Measurements from ENCODE around the gene CCP110. TPM values are rescaled to one million over a fixed set of nuclear protein-coding genes. Genes with fewer than 3 reads are reported as not detected.

The CCP110 gene
- total RNA-seq, 6 experiments from 2014 or later: 2.6 to 5.6 (median 4.2) TPM

DNA sequence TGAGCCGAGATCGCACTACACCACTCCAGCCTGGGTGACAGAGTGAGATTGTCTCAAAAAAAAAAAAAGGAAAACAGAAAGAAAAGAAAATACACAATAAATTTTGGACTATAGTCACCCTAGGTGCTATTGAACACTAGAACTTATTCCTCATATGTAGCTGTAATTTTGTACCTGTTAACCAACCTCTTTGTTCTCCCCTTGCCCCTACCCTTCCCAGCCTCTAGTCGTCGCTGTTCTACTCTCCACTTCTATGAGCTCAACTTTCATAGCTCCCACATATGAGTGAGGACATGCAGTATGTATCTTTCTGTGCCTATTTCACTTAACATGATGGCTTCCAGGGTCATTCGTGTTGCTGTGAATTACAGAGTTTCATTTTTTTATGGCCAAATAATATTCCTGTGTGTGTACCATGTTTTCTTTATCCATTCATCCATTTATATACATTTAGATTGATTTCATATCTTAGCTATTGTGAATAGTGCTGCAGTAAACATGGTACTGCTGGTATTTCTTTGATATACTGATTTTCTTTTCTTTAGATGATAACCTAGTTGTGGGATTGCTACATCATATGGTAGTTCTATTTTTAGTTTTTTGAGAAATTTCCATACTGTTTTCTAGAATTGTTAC is 60.0 kb downstream of the CCP110 start:
- intact Hi-C loops (cut with DNase I): no loop called here

DNA sequence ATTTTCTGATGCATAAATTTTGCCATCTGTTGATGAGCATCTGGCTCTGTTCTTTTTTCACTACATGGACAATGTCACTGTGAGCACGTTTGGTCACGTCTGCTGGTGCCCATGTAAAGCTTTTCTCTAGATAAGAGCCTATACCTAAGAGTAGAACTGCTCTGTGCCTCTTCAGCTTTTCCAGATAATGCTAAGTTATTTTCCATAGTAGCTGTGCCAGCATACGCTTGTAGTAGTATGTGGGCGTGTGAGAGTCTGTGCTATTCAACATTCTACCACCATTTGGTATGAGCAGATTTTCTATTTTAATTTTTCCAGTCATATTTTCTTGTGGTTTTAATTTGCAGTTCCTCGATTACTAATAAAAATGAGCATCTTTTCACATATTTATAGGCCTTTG is 64.9 kb downstream of the CCP110 start:
- intact Hi-C loops (cut with DNase I): no loop called here
- Histone ChIP-seq H3K27me3 (no peaks in the 10 kb centered on the region), H3K4me3 (no peak overlapping the region), H3K27ac (no peak overlapping the region), H3K4me1 (no peaks in the 10 kb centered on the region), H3K9me3 (no peaks in the 10 kb centered on the region), H3K36me3 (peaks cover 0 to 21% (median 8%) of the 10 kb centered on the region in 4 donors)
- no peak for DNase-seq
- no peak for TF ChIP-seq POLR2A (IDR thresholded peaks at IDR 0.05)
- TF ChIP-seq, protein P1, sequence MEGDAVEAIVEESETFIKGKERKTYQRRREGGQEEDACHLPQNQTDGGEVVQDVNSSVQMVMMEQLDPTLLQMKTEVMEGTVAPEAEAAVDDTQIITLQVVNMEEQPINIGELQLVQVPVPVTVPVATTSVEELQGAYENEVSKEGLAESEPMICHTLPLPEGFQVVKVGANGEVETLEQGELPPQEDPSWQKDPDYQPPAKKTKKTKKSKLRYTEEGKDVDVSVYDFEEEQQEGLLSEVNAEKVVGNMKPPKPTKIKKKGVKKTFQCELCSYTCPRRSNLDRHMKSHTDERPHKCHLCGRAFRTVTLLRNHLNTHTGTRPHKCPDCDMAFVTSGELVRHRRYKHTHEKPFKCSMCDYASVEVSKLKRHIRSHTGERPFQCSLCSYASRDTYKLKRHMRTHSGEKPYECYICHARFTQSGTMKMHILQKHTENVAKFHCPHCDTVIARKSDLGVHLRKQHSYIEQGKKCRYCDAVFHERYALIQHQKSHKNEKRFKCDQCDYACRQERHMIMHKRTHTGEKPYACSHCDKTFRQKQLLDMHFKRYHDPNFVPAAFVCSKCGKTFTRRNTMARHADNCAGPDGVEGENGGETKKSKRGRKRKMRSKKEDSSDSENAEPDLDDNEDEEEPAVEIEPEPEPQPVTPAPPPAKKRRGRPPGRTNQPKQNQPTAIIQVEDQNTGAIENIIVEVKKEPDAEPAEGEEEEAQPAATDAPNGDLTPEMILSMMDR (IDR thresholded peaks at IDR 0.05): no peak
- ATAC-seq: no peak
- WGBS (ENCODE audit: insufficient coverage, low coverage, low lambda C conversion rate, missing lambda C conversion rate): 83% methylated on average over 4 of the region's 5 CpGs

More for the DNA sequence above, 60.0 kb downstream of the CCP110 start:
- TF ChIP-seq, protein P1 (IDR thresholded peaks at IDR 0.05): peak; percentile 50 to 80 (median 75)
- TF ChIP-seq POLR2A (IDR thresholded peaks at IDR 0.05): no peak
- Histone ChIP-seq H3K36me3 (peaks cover 0 to 35% (median 17%) of the 10 kb centered on the region in 4 donors), H3K9me3 (no peaks in the 10 kb centered on the region), H3K27me3 (no peaks in the 10 kb centered on the region), H3K27ac (no peak overlapping the region), H3K4me1 (no peaks in the 10 kb centered on the region), H3K4me3 (no peak overlapping the region)
- ATAC-seq (peak; percentile 78 to 83 (median 80)), DNase-seq (no peak)
- WGBS (ENCODE audit: insufficient coverage, low coverage, low lambda C conversion rate, missing lambda C conversion rate): 60% methylated on average over 5 of the region's 5 CpGs

DNA sequence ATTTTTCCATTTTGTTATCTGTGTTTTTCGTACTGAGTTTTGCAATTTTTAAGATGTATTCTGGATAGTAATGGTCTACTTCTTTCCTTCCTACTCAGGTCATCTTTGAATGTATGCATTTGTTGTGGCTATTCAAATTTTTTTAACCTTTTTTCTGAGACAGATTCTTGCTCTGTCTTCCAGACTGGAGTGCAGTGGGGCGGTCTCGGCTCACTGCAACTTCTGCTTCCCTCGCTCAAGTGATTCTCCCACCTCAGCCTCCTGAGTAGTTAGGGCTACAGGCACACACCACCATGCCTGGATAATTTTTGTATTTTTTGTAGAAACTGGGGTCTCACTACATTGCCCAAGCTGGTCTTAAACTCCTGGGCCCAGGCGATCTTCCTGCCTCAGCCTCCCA is 65.4 kb downstream of the CCP110 start:
- DNase-seq: no peak
- WGBS (ENCODE audit: insufficient coverage, low coverage, low lambda C conversion rate, missing lambda C conversion rate): 94% methylated on average over 5 of the region's 5 CpGs
- H3K9me3 ChIP-seq: no peaks in the 10 kb centered on the region
- H3K4me3 ChIP-seq: no peak overlapping the region
- H3K36me3 ChIP-seq: peaks cover 0 to 21% (median 8%) of the 10 kb centered on the region in 4 donors
- H3K4me1 ChIP-seq: no peaks in the 10 kb centered on the region
- TF ChIP-seq, protein P1 (IDR thresholded peaks at IDR 0.05): no peak
- TF ChIP-seq POLR2A (IDR thresholded peaks at IDR 0.05): no peak
- H3K27me3 ChIP-seq: no peaks in the 10 kb centered on the region
- intact Hi-C loops (cut with DNase I): no loop called here
- no peak overlapping the region for H3K27ac ChIP-seq
- no peak for ATAC-seq

DNA sequence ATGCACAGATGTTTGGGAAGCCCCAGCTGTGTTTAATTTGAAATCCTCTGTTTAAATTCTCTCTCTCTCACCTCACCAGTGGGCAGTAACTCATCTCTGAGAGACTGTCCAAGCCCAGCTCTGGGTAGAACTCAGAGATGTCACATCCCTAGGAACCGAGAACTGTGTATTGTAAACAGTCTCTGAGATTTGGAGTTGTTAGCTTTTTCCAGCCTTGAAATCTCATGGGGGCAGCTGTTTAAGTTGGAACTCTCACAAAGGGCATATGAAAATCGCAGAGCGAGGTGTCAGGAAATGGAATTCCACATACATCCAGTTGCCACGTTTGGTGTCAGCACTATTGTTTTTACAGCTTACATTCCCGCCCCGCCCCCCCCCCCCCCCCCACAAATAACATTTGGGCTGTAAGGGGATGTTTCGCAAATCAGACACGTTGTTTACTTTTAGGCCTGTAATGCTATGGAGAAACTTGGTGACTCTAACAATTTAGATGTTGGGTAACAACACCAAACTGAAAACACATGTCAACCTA is 66.1 kb downstream of the CCP110 start:
- peaks cover 0 to 21% (median 8%) of the 10 kb centered on the region in 4 donors for H3K36me3 ChIP-seq
- intact Hi-C loops (cut with DNase I): no loop called here
- H3K4me1 ChIP-seq: no peaks in the 10 kb centered on the region
- H3K27ac ChIP-seq: no peak overlapping the region
- no peak for TF ChIP-seq POLR2A (IDR thresholded peaks at IDR 0.05)
- TF ChIP-seq, protein P1 (IDR thresholded peaks at IDR 0.05): no peak
- ATAC-seq: no peak
- 64% methylated on average over 6 of the region's 8 CpGs for WGBS (ENCODE audit: insufficient coverage, low coverage, low lambda C conversion rate, missing lambda C conversion rate)
- no peak for DNase-seq
- H3K4me3 ChIP-seq: no peak overlapping the region
- no peaks in the 10 kb centered on the region for H3K27me3 ChIP-seq
- H3K9me3 ChIP-seq: no peaks in the 10 kb centered on the region
